NCI-H1436 treated with DMSO at 0.1 percent for 48 hours (cell line): ENCODE data around the gene ELF3.
"Not testable (repeated sequence)": the region's sequence is repeated elsewhere in the genome, so short reads cannot be mapped to it uniquely, and the experiment has no call there.

ENCODE experiments used
- DNase-seq: peaks from one replicate; lab custom pipeline; 2025; lab: John Stamatoyannopoulos, UW

ELF3 gene

GRCh38 chr1:202007805-202008489 lies 2.4 kb upstream of the ELF3 start:
- no peak for DNase-seq

GRCh38 chr1:202009326-202010179 lies 834 bp upstream of the ELF3 start:
- peak; percentile 82 for DNase-seq

- DNase-seq: no peak
Observed at GRCh38 chr1:202011994-202012393, 1.6 kb downstream of the ELF3 start.

- no peak for DNase-seq
Observed at GRCh38 chr1:202012544-202013478, 2.4 kb downstream of the ELF3 start.

- DNase-seq: no peak
Observed at GRCh38 chr1:202013603-202014002, 3.2 kb downstream of the ELF3 start.

- DNase-seq: no peak
Observed at GRCh38 chr1:202014060-202014459, 3.7 kb downstream of the ELF3 start.

GRCh38 chr1:202014915-202015661 lies 4.7 kb downstream of the ELF3 start:
- no peak for DNase-seq

GRCh38 chr1:202015662-202015937 lies 5.2 kb downstream of the ELF3 start:
- no peak for DNase-seq

GRCh38 chr1:202016022-202016810 lies 5.8 kb downstream of the ELF3 start:
- DNase-seq: no peak

- no peak for DNase-seq
Observed at GRCh38 chr1:202016811-202017748, 6.7 kb downstream of the ELF3 start.

- DNase-seq: no peak
Observed at GRCh38 chr1:202017749-202018467, 7.5 kb downstream of the ELF3 start.

GRCh38 chr1:202018468-202019234 lies 8.3 kb downstream of the ELF3 start:
- peak; percentile 27 for DNase-seq

- DNase-seq: not testable (repeated sequence)
Observed at GRCh38 chr1:202019235-202019558, 8.8 kb downstream of the ELF3 start.

GRCh38 chr1:202023001-202023433 lies 12.6 kb downstream of the ELF3 start:
- DNase-seq: peak; percentile 58

- peak; percentile 95 for DNase-seq
Observed at GRCh38 chr1:202029171-202029665, 18.8 kb downstream of the ELF3 start.

- DNase-seq: no peak
Observed at GRCh38 chr1:202029727-202030126, 19.3 kb downstream of the ELF3 start.

- no peak for DNase-seq
Observed at GRCh38 chr1:202031796-202032195, 21.4 kb downstream of the ELF3 start.

GRCh38 chr1:202034149-202034682 lies 23.8 kb downstream of the ELF3 start:
- no peak for DNase-seq
